Subcutaneous adipose tissue (tissue), 4 donors: Measurements from ENCODE around the gene M6PR. TPM values are rescaled to one million over a fixed set of nuclear protein-coding genes. Genes with fewer than 3 reads are reported as not detected.

Experiments used
- CTCF ChIP-seq: fragments of 450-650 bp; IDR thresholded peaks from one replicate; pipeline ENCODE4 v1.5.1; 2016; ENCODE audit warnings: low read depth, mild to moderate bottlenecking, control low read depth, antibody characterized with exemption, moderate library complexity
- total RNA-seq, 4 donors: library from RNA; depleted of rRNA; stranded (reverse); fragments of >200 nt; gene quantifications; one replicate each; pipeline ENCODE4 v1.1.0, GENCODE V29; 2016

M6PR gene
- total RNA-seq, 4 donors from 2014 or later = 101 to 161 (median 114) TPM

- no peak for TF ChIP-seq CTCF
These were observed 10.7 kb upstream of the M6PR start for GRCh38 chr12:8960176-8960575.

GRCh38 chr12:8958066-8958465 is 8.6 kb upstream of the M6PR start:
- TF ChIP-seq CTCF = no peak

- no peak for TF ChIP-seq CTCF
These were observed 8.1 kb upstream of the M6PR start for GRCh38 chr12:8957561-8957960.

- no peak for TF ChIP-seq CTCF
These were observed 7.3 kb upstream of the M6PR start for GRCh38 chr12:8956772-8957171.

GRCh38 chr12:8956073-8956472 is 6.6 kb upstream of the M6PR start:
- TF ChIP-seq CTCF = no peak

- TF ChIP-seq CTCF = no peak
These were observed 4.4 kb upstream of the M6PR start for GRCh38 chr12:8953773-8954402.

- no peak for TF ChIP-seq CTCF
These were observed 2.3 kb upstream of the M6PR start for GRCh38 chr12:8951744-8952143.
